HepG2 (cell line): ENCODE data around the gene TCF7L2. TPM values are rescaled to one million over a fixed set of nuclear protein-coding genes. Genes with fewer than 3 reads are reported as not detected.
A peak's percentile ranks its signal among the peaks of the same experiment; 100 is the strongest.

Experiments used
- BRD4 ChIP-seq: sonication (generic); formaldehyde crosslinking; IDR thresholded peaks from 2 replicates; pipeline ENCODE4 v1.4.0; 2020; ENCODE audit warnings: missing genetic modification reagents
- ETS1 ChIP-seq: sonication (generic); formaldehyde crosslinking; IDR thresholded peaks from 2 replicates; pipeline ENCODE4 v1.4.0; 2020; ENCODE audit warnings: missing genetic modification reagents
- FOXJ3 ChIP-seq: sonication (generic); formaldehyde crosslinking; IDR thresholded peaks from 2 replicates; pipeline ENCODE4 v1.4.0; 2020; ENCODE audit warnings: missing genetic modification reagents, mild to moderate bottlenecking, borderline replicate concordance
- GLMP ChIP-seq: sonication (generic); formaldehyde crosslinking; IDR thresholded peaks from 2 replicates; pipeline ENCODE4 v1.9.0; 2021; ENCODE audit warnings: missing genetic modification reagents, mild to moderate bottlenecking, borderline replicate concordance
- HMG20A ChIP-seq: IDR thresholded peaks from 2 replicates; pipeline ENCODE4 v1.6.1; 2016; ENCODE audit warnings: borderline replicate concordance
- NPAS2 ChIP-seq: sonication (generic); formaldehyde crosslinking; IDR thresholded peaks from 2 replicates; pipeline ENCODE4 v1.8.0; 2022; ENCODE audit warnings: mild to moderate bottlenecking, missing genetic modification reagents, borderline replicate concordance
- PAXIP1 ChIP-seq: sonication (generic); formaldehyde crosslinking; conservative IDR thresholded peaks from 2 replicates; pipeline ENCODE4 v1.4.0; 2020; ENCODE audit warnings: mild to moderate bottlenecking, missing genetic modification reagents, moderate library complexity
- RBM22 ChIP-seq: fragments of 200-400 bp; formaldehyde crosslinking; optimal IDR thresholded peaks from 2 replicates; pipeline ENCODE3; 2017; ENCODE audit warnings: mild to moderate bottlenecking, low read length, moderate library complexity
- SMAD9 ChIP-seq: sonication (generic); formaldehyde crosslinking; IDR thresholded peaks from 2 replicates; pipeline ENCODE4 v1.5.1; 2020; ENCODE audit warnings: mild to moderate bottlenecking, missing genetic modification reagents
- SMARCC2 ChIP-seq: fragments of 450-650 bp; IDR thresholded peaks from 2 replicates; pipeline ENCODE4 v1.6.1; 2017; ENCODE audit warnings: antibody characterized with exemption, mild to moderate bottlenecking
- ZBTB7A ChIP-seq: sonication (generic); formaldehyde crosslinking; IDR thresholded peaks from 2 replicates; pipeline ENCODE4 v1.8.0; 2022; ENCODE audit warnings: mild to moderate bottlenecking, missing genetic modification reagents
- ZNF30 ChIP-seq: sonication (generic); formaldehyde crosslinking; IDR thresholded peaks from 2 replicates; pipeline ENCODE4 v1.5.0; 2020; ENCODE audit warnings: mild to moderate bottlenecking, missing genetic modification reagents
- ZNF407 ChIP-seq: sonication (generic); formaldehyde crosslinking; IDR thresholded peaks from one replicate; pipeline ENCODE4 v1.5.1; 2020; ENCODE audit warnings: mild to moderate bottlenecking, missing genetic modification reagents; ENCODE audit errors: not compliant biosample characterization
- ZZZ3 ChIP-seq: sonication (generic); formaldehyde crosslinking; IDR thresholded peaks from 2 replicates; pipeline ENCODE4 v1.4.0; 2020; ENCODE audit warnings: missing genetic modification reagents, mild to moderate bottlenecking, borderline replicate concordance
- polyA plus RNA-seq, 8 experiments: library from polyadenylated mRNA; depleted of rRNA in 3 of 8; stranded (reverse) in 7 of 8; unstranded in 1 of 8; fragments of >200 nt; fragmentation: Illumina TruSeq in 4 of 8; extraction: Trizol in 4 of 8; gene quantifications; 2 replicates each; pipeline versions ENCODE4 v1.2.1 to v1.2.3, GENCODE V29; 2011 to 2016; ENCODE audit warnings: low read depth in 4 of 8, missing spikeins in 1 of 8, mixed read lengths in 1 of 8; ENCODE audit not compliant: insufficient read depth in 1 of 8
- total RNA-seq, 5 experiments: library from RNA; depleted of rRNA; stranded (reverse); fragments of >200 nt; fragmentation: Illumina TruSeq; extraction: Trizol; gene quantifications; 2 replicates each; pipeline ENCODE4 v1.2.3, GENCODE V29; 2016; ENCODE audit warnings: low read depth in 1 of 5

TCF7L2 gene
- total and polyA plus RNA-seq, 2 of the 13 experiments (the other 11 are each of a cell fraction or from before 2014, with no cell fraction given): 3.9 to 13.7 TPM

GRCh38 chr10:113027574-113028455 is 77.8 kb downstream of the TCF7L2 start (continued):
- TF ChIP-seq FOXJ3 (CRISPR knock-in tag) (no peak), BRD4 (CRISPR knock-in tag) (no peak), ETS1 (CRISPR knock-in tag) (no peak), ZBTB7A (CRISPR knock-in tag) (no peak), NPAS2 (CRISPR knock-in tag) (no peak), SMAD9 (CRISPR knock-in tag) (no peak), RBM22 (peak; percentile 74), PAXIP1 (CRISPR knock-in tag) (0 out of 2 replicates have a peak, but pooled peaks have one; percentile 19), HMG20A (no peak), ZZZ3 (CRISPR knock-in tag) (no peak), SMARCC2 (no peak), ZNF407 (CRISPR knock-in tag) (no peak), GLMP (CRISPR knock-in tag) (no peak), ZNF30 (CRISPR knock-in tag) (no peak)
